SK-N-SH treated with all-trans-retinoic acid at 6 μM for 48 hours (cell line): ENCODE results near the gene ANKS3.

Experiments
- ATAC-seq: fragments of 200-7000 bp; cut with Tn5 transposase; 3 replicates; pipeline ENCODE4 v1.9.1; 2020; ENCODE audit warnings: mild to moderate bottlenecking, moderate library complexity
- BACH2 ChIP-seq: fragments of 250-450 bp; sonication (Bioruptor Pico); IDR thresholded peaks from 2 replicates; pipeline ENCODE4 v1.9.0; 2021; ENCODE audit warnings: mild to moderate bottlenecking, borderline replicate concordance
- CSDC2 ChIP-seq: fragments of 250-450 bp; sonication (Bioruptor Pico); IDR thresholded peaks from 2 replicates; pipeline ENCODE4 v1.5.0; 2020; ENCODE audit warnings: mild to moderate bottlenecking, moderate library complexity
- ESRRG ChIP-seq: fragments of 250-450 bp; sonication (Bioruptor Pico); IDR thresholded peaks from 2 replicates; pipeline ENCODE4 v1.6.1; 2021; ENCODE audit warnings: mild to moderate bottlenecking
- GLIS3 ChIP-seq: fragments of 250-450 bp; sonication (Bioruptor Pico); IDR thresholded peaks from 2 replicates; pipeline ENCODE4 v1.5.0; 2020; ENCODE audit warnings: mild to moderate bottlenecking, moderate library complexity
- ISL1 ChIP-seq: fragments of 250-450 bp; sonication (Bioruptor Pico); IDR thresholded peaks from 2 replicates; pipeline ENCODE4 v2.1.2; 2022; ENCODE audit warnings: mild to moderate bottlenecking, moderate library complexity
- OSR1 ChIP-seq: fragments of 250-450 bp; sonication (Bioruptor Pico); IDR thresholded peaks from 2 replicates; pipeline ENCODE4 v1.8.0; 2022; ENCODE audit warnings: moderate library complexity, mild to moderate bottlenecking, inconsistent platforms
- PPARA ChIP-seq: fragments of 250-450 bp; sonication (Bioruptor Pico); IDR thresholded peaks from 2 replicates; pipeline ENCODE4 v1.5.0; 2020; ENCODE audit warnings: mild to moderate bottlenecking, borderline replicate concordance
- SNAI2 ChIP-seq: fragments of 250-450 bp; sonication (Bioruptor Pico); IDR thresholded peaks from 2 replicates; pipeline ENCODE4 v1.5.0; 2020; ENCODE audit warnings: mild to moderate bottlenecking, moderate library complexity
- TCF4 ChIP-seq: fragments of 250-450 bp; sonication (Bioruptor Pico); IDR thresholded peaks from 2 replicates; pipeline ENCODE4 v1.8.0; 2021; ENCODE audit warnings: mild to moderate bottlenecking, moderate library complexity, borderline replicate concordance
- TOX ChIP-seq: fragments of 250-450 bp; sonication (Bioruptor Pico); IDR thresholded peaks from 2 replicates; pipeline ENCODE4 v1.8.0; 2021; ENCODE audit warnings: mild to moderate bottlenecking, moderate library complexity, borderline replicate concordance
- ZC3H10 ChIP-seq: fragments of 250-450 bp; sonication (Bioruptor Pico); IDR thresholded peaks from 2 replicates; pipeline ENCODE4 v1.5.1; 2021; ENCODE audit warnings: mild to moderate bottlenecking, moderate library complexity
- ZFP3 ChIP-seq: fragments of 250-450 bp; sonication (Bioruptor Pico); IDR thresholded peaks from 2 replicates; pipeline ENCODE4 v1.5.0; 2020; ENCODE audit warnings: mild to moderate bottlenecking, moderate library complexity
- ZFP30 ChIP-seq: fragments of 450-650 bp; formaldehyde crosslinking; IDR thresholded peaks from 2 replicates; pipeline ENCODE4 v1.5.0; 2022; ENCODE audit warnings: mild to moderate bottlenecking, moderate library complexity
- ZNF565 ChIP-seq: fragments of 450-650 bp; formaldehyde crosslinking; conservative IDR thresholded peaks from 2 replicates; pipeline ENCODE4 v1.5.0; 2020; ENCODE audit warnings: low read depth, mild to moderate bottlenecking, moderate library complexity
- ZNF70 ChIP-seq: fragments of 450-650 bp; formaldehyde crosslinking; IDR thresholded peaks from 2 replicates; pipeline ENCODE4 v1.5.0; 2020; ENCODE audit warnings: mild to moderate bottlenecking, moderate library complexity
- ZNF8 ChIP-seq: fragments of 450-650 bp; formaldehyde crosslinking; IDR thresholded peaks from 2 replicates; pipeline ENCODE4 v1.5.0; 2020; ENCODE audit warnings: mild to moderate bottlenecking, moderate library complexity
- TF ChIP-seq, protein P1 (sequence below): fragments of 250-450 bp; sonication (Bioruptor Pico); IDR thresholded peaks from 2 replicates; pipeline ENCODE4 v1.5.1; 2021; ENCODE audit warnings: mild to moderate bottlenecking, moderate library complexity
- TF ChIP-seq, protein P2 (sequence below): fragments of 250-450 bp; sonication (Bioruptor Pico); IDR thresholded peaks from 2 replicates; pipeline ENCODE4 v1.8.0; 2021; ENCODE audit warnings: low read depth, mild to moderate bottlenecking, moderate library complexity, borderline replicate concordance
- TF ChIP-seq, protein P3 (sequence below): fragments of 250-450 bp; sonication (Bioruptor Pico); IDR thresholded peaks from 2 replicates; pipeline ENCODE4 v1.5.0; 2020; ENCODE audit warnings: mild to moderate bottlenecking, moderate library complexity
- TF ChIP-seq, protein P4 (sequence below): fragments of 250-450 bp; sonication (Bioruptor Pico); IDR thresholded peaks from 2 replicates; pipeline ENCODE4 v1.5.1; 2020; ENCODE audit warnings: low read depth, mild to moderate bottlenecking, moderate library complexity

Gene ANKS3

DNA sequence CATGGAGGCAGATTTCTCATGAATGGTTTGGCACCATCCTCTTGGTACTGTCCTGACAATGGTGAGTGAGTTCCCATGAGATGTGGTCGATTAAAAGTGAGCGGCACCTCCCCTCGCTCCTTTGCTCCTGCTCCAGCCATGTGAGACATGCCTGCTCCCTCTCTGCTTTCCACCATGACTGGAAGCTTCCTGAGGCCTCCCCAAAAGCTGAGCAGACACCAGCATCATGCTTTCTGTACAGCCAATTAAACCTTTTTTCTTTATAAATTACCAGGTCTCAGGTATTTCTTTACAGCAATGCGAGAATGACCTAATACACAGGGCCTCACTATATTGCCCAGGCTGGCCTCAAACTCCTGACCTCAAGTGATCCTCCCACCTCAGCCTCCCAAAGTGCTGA, 20.8 kb upstream of the ANKS3 start:
- no peak for ATAC-seq
- TF ChIP-seq TCF4 (CRISPR knock-in tag) (no peak), PPARA (no peak), ZNF565 (no peak), ISL1 (no peak), SNAI2 (CRISPR knock-in tag) (no peak), ESRRG (CRISPR knock-in tag) (no peak), BACH2 (no peak), ZNF8 (CRISPR knock-in tag) (no peak), ZNF70 (CRISPR knock-in tag) (no peak), TOX (no peak)
- TF ChIP-seq, protein P1, sequence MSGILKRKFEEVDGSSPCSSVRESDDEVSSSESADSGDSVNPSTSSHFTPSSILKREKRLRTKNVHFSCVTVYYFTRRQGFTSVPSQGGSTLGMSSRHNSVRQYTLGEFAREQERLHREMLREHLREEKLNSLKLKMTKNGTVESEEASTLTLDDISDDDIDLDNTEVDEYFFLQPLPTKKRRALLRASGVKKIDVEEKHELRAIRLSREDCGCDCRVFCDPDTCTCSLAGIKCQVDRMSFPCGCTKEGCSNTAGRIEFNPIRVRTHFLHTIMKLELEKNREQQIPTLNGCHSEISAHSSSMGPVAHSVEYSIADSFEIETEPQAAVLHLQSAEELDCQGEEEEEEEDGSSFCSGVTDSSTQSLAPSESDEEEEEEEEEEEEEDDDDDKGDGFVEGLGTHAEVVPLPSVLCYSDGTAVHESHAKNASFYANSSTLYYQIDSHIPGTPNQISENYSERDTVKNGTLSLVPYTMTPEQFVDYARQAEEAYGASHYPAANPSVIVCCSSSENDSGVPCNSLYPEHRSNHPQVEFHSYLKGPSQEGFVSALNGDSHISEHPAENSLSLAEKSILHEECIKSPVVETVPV (CRISPR knock-in tag), result no peak
- TF ChIP-seq, protein P2, sequence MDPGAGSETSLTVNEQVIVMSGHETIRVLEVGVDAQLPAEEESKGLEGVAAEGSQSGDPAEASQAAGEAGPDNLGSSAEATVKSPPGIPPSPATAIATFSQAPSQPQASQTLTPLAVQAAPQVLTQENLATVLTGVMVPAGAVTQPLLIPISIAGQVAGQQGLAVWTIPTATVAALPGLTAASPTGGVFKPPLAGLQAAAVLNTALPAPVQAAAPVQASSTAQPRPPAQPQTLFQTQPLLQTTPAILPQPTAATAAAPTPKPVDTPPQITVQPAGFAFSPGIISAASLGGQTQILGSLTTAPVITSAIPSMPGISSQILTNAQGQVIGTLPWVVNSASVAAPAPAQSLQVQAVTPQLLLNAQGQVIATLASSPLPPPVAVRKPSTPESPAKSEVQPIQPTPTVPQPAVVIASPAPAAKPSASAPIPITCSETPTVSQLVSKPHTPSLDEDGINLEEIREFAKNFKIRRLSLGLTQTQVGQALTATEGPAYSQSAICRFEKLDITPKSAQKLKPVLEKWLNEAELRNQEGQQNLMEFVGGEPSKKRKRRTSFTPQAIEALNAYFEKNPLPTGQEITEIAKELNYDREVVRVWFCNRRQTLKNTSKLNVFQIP (CRISPR knock-in tag), result no peak
- TF ChIP-seq, protein P3, sequence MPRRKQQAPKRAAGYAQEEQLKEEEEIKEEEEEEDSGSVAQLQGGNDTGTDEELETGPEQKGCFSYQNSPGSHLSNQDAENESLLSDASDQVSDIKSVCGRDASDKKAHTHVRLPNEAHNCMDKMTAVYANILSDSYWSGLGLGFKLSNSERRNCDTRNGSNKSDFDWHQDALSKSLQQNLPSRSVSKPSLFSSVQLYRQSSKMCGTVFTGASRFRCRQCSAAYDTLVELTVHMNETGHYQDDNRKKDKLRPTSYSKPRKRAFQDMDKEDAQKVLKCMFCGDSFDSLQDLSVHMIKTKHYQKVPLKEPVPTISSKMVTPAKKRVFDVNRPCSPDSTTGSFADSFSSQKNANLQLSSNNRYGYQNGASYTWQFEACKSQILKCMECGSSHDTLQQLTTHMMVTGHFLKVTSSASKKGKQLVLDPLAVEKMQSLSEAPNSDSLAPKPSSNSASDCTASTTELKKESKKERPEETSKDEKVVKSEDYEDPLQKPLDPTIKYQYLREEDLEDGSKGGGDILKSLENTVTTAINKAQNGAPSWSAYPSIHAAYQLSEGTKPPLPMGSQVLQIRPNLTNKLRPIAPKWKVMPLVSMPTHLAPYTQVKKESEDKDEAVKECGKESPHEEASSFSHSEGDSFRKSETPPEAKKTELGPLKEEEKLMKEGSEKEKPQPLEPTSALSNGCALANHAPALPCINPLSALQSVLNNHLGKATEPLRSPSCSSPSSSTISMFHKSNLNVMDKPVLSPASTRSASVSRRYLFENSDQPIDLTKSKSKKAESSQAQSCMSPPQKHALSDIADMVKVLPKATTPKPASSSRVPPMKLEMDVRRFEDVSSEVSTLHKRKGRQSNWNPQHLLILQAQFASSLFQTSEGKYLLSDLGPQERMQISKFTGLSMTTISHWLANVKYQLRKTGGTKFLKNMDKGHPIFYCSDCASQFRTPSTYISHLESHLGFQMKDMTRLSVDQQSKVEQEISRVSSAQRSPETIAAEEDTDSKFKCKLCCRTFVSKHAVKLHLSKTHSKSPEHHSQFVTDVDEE (CRISPR knock-in tag), result no peak
- TF ChIP-seq, protein P4, sequence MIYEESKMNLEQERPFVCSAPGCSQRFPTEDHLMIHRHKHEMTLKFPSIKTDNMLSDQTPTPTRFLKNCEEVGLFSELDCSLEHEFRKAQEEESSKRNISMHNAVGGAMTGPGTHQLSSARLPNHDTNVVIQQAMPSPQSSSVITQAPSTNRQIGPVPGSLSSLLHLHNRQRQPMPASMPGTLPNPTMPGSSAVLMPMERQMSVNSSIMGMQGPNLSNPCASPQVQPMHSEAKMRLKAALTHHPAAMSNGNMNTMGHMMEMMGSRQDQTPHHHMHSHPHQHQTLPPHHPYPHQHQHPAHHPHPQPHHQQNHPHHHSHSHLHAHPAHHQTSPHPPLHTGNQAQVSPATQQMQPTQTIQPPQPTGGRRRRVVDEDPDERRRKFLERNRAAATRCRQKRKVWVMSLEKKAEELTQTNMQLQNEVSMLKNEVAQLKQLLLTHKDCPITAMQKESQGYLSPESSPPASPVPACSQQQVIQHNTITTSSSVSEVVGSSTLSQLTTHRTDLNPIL (CRISPR knock-in tag), result no peak

DNA sequence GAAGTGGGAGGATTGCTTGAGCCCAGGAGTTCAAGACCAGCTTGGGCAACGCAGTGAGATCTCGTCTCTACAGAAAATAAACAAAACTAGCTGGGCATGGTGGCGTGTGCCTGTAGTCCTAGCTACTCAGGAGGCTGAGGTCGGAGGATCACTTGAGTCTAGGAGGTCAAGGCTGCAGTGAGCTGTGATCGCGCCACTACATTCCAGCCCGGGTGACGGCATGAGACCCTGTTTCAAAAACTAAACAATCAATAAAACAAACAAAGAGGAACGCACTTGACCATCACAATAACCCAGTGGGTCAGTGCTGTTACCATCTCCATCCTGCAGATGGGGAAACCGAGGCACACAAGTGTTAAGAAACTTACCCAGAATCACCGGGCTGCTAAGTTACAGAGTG, 19.2 kb upstream of the ANKS3 start:
- no peak for TF ChIP-seq OSR1 (CRISPR knock-in tag)
- no peak for TF ChIP-seq ESRRG (CRISPR knock-in tag)
- TF ChIP-seq ZNF70 (CRISPR knock-in tag), result no peak
- TF ChIP-seq ZFP30 (CRISPR knock-in tag), result no peak
- no peak for TF ChIP-seq TCF4 (CRISPR knock-in tag)
- TF ChIP-seq, protein P2 (CRISPR knock-in tag), result no peak
- TF ChIP-seq ZNF8 (CRISPR knock-in tag), result no peak
- no peak for TF ChIP-seq ZFP3 (CRISPR knock-in tag)
- TF ChIP-seq, protein P3 (CRISPR knock-in tag), result no peak
- no peak for TF ChIP-seq BACH2
- TF ChIP-seq CSDC2, result no peak
- TF ChIP-seq ISL1, result no peak
- no peak for TF ChIP-seq SNAI2 (CRISPR knock-in tag)
- no peak for TF ChIP-seq ZC3H10 (CRISPR knock-in tag)
- no peak for TF ChIP-seq GLIS3 (CRISPR knock-in tag)
- TF ChIP-seq, protein P4 (CRISPR knock-in tag), result no peak
- TF ChIP-seq, protein P1 (CRISPR knock-in tag), result no peak
- no peak for ATAC-seq
